Measurements from ENCODE around the gene HK3.

Gene HK3

DNA sequence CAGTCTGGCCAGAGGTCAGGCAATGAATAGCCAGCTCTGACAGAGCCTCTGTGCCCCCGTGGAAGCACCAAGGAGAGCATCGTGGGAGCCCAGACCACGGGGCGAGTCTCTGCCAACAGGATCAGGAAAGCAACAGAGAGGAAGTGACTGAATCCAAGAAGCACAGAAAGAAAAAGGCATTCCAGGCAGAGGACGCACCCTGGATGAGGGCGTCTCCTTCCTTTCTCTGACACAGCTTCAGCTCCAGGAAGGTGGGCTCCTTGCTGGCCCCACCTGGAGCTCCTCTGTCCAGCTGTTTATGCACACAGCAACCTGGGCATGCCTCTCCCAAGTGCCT is 16.6 kb downstream of the HK3 start:
- no peak for TF ChIP-seq ZFX (IDR thresholded peaks at IDR 0.05)
- TF ChIP-seq, protein P1, sequence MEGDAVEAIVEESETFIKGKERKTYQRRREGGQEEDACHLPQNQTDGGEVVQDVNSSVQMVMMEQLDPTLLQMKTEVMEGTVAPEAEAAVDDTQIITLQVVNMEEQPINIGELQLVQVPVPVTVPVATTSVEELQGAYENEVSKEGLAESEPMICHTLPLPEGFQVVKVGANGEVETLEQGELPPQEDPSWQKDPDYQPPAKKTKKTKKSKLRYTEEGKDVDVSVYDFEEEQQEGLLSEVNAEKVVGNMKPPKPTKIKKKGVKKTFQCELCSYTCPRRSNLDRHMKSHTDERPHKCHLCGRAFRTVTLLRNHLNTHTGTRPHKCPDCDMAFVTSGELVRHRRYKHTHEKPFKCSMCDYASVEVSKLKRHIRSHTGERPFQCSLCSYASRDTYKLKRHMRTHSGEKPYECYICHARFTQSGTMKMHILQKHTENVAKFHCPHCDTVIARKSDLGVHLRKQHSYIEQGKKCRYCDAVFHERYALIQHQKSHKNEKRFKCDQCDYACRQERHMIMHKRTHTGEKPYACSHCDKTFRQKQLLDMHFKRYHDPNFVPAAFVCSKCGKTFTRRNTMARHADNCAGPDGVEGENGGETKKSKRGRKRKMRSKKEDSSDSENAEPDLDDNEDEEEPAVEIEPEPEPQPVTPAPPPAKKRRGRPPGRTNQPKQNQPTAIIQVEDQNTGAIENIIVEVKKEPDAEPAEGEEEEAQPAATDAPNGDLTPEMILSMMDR (conservative IDR thresholded peaks at IDR 0.05) = no peak
- H3K27ac ChIP-seq = no peak overlapping the region

DNA sequence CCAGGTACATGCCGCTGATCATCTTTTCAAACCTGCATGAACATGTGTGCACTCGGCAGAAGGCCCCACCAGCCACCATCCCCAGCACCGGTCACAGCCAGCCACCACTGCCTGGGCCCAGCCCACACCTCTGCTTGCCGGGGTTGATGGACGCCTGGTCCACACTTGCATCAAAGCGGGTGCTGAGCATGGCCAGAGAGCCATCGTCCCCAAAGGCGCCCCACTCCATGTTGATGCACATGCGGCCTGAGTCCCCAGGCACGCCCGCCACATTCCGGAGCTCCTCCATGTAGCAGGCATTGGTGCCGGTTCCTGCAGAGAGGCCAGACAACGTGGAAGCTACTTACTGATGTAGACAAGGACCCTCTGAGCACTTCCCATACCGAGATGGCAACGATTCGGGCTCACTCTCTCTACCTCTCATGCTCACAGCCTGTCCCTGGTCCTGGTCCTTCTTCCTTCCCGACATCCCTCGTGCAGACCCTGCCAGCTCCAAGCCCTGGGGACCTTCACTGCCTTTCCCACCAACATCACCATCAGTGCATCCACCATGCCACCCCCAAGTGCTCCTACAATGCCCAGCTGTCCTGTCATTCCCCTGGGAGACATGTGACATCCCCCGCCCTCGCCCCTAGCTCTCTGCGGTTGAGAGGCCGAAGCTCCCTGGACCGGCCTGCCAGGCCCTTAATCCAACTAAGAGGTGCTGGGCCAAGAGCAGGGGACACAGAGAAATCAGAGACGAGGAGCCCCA is 17.2 kb downstream of the HK3 start:
- no peak overlapping the region for H3K27ac ChIP-seq
- TF ChIP-seq ZFX (IDR thresholded peaks at IDR 0.05) = no peak
- TF ChIP-seq, protein P1 (conservative IDR thresholded peaks at IDR 0.05) = no peak

DNA sequence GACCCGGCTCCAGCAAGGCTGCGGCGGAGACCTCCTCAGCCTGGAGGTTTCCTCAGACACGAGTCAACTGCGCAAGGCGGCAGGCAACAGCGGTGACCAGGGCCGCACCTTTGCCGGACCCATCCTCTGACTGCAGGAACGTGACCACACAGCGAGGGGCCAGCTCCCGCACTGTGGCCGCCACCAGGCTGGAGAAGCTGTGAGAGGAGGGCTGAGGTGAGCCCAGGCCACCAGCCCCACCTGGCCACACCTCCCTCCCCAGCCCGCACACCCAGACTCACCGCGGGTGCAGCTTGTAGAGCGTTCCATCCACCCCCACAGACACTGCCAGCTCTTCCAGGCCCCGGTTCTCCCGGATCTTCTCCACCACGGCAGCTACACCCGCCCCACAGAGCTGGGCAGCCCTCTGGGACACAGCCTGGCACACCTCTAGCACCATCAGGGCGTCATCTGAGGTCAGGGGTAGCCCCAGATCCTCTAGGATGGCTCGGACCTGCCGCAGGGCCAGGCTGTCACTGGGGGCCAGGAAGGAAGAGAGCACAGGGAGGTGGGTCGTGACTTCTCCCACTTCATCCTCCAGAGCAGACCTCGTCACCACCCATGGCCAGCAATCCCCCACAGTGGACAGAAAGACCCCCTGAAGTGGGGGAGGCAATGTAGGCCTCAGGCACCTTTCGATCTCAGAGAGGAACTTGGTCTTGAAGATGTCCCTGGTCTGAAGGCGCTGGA is 18.0 kb downstream of the HK3 start:
- H3K27ac ChIP-seq = no peak overlapping the region
- TF ChIP-seq, protein P1 (conservative IDR thresholded peaks at IDR 0.05) = no peak
- TF ChIP-seq ZFX (IDR thresholded peaks at IDR 0.05) = no peak

DNA sequence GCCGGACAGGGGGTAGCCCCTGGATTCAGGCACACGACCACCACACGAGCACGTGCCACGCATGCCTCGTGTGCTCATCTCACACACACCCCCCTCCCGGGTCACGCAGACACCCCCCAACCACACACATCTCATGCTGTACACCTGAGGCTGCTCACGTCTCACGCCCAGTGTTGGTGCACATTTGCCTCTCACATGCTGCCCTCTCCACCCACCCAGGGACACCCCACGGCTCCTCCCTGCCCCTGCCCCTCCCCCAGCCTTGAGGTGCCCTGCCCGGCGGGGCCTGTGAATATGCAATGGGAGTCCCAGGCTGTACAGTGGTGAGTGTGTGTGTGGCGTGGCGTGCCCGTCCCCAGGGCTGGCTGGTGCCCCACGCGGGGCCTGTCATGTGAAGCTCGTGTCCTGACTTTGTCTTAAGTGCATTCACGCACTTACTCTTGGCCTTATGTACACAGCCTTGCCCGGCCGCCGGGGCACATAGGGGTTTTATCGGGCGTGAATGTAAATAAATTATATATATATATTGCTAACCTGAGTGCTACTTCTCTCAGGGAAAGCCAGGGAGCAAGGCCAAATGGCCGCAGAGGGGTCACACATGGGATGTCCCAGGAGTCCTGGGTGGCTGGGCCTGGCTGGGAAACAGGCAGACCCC is 18.7 kb downstream of the HK3 start:
- no peak for TF ChIP-seq ZFX (IDR thresholded peaks at IDR 0.05)
- TF ChIP-seq, protein P1 (conservative IDR thresholded peaks at IDR 0.05) = no peak
- H3K27ac ChIP-seq = no peak overlapping the region

DNA sequence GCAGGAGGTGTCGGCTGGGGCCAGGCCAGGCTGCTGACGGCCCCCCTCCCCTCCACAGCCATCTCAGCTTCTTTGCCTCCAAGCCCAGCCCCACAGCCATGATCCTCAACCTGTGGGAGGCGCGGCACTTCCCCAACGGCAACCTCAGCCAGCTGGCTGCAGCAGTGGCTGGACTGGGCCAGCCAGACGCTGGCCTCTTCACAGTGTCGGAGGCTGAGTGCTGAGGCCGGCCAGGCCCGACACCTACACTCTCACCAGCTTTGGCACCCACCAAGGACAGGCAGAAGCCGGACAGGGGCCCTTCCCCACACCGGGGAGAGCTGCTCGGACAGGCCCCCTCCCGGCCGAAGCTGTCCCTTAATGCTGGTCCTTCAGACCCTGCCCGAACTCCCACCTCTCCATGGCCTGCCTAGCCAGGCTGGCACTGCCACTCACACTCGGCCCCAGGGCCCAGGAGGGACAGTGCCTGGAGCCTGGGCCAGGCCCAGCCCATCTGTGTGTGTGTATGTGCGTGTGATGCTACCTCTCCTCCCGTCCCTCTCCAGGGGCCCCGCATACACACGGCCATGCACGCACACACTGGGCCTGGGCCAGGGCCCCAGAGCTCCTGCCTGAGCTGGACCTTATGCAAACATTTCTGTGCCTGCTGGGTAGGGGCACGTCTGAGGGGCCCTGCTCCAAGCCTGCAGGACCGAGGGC is 19.3 kb downstream of the HK3 start:
- TF ChIP-seq, protein P1 (conservative IDR thresholded peaks at IDR 0.05) = no peak
- no peak for TF ChIP-seq ZFX (IDR thresholded peaks at IDR 0.05)

DNA sequence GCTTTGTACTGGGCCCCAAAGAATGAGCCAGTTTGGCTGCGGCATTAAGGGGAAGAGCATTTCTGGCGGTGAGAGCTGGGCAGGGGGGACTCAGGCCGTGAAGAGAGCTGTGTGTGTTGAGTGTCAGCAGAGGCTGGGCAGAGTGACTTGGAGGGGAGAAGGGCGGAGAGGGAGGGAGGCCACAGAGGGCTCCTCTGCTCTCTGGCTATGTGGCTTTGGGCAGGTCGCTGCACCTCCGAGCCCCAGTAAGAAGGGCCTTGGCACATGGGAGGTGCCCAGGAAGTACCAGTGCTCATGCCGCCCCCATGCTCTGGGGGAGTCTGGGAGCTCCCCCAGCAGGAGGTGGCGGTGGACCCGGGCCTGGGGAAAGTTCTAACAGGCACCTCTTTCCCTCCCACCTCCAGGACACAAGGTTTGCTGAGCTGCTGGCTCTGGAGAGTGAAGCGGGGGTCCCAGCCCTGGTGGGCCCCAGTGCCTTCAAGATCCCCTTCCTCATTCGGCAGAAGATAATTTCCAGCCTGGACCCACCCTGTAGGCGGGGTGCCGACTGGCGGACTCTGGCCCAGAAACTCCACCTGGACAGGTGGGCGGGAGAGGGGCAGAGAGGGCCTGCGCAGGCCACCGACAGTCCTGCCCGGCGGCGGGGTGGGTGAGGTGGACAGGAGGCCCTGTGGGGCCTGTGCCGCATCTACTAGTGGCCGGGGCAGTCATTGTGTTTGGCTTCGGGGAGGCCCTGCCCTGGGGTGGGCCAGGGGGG is 20.1 kb downstream of the HK3 start:
- no peak for TF ChIP-seq ZFX (IDR thresholded peaks at IDR 0.05)
- TF ChIP-seq, protein P1 (conservative IDR thresholded peaks at IDR 0.05) = no peak

More for the DNA sequence above, 19.3 kb downstream of the HK3 start:
- no peak overlapping the region for H3K27ac ChIP-seq

More for the DNA sequence above, 20.1 kb downstream of the HK3 start:
- no peak overlapping the region for H3K27ac ChIP-seq

Measured in C4-2B (cell line).